OCI-LY1 (cell line): ENCODE results near the gene PEX12.

Experiments used
- H2AFZ ChIP-seq: fragments of 200-600 bp; sonication (generic), shearing (Covaris generic); 2 replicates; pipeline ENCODE4 v1.6.0; 2014; ENCODE audit warnings: antibody characterized with exemption, mild to moderate bottlenecking, low read length
- H3F3A ChIP-seq: fragments of 200-600 bp; sonication (generic), shearing (Covaris generic); 2 replicates; pipeline ENCODE4 v1.6.0; 2014; ENCODE audit warnings: mild to moderate bottlenecking, antibody characterized with exemption, low read length, moderate library complexity; ENCODE audit not compliant: insufficient read depth
- H3K27ac ChIP-seq: fragments of 200-600 bp; sonication (generic); 2 replicates; pipeline ENCODE4 v1.5.1; 2014; ENCODE audit warnings: low read length, mixed run types, mild to moderate bottlenecking, low read depth; ENCODE audit not compliant: poor library complexity, severe bottlenecking
- H3K27me3 ChIP-seq: fragments of 200-600 bp; sonication (generic); 2 replicates; pipeline ENCODE4 v1.6.0; 2014; ENCODE audit warnings: antibody characterized with exemption, mild to moderate bottlenecking, low read length, moderate library complexity; ENCODE audit not compliant: insufficient read depth
- H3K36me3 ChIP-seq: fragments of 200-600 bp; sonication (generic); 2 replicates; pipeline ENCODE4 v1.6.1; 2014; ENCODE audit warnings: mild to moderate bottlenecking, antibody characterized with exemption, low read length, moderate library complexity, mixed read lengths; ENCODE audit not compliant: insufficient read depth
- H3K4me1 ChIP-seq: fragments of 200-600 bp; sonication (generic); 2 replicates; pipeline ENCODE4 v1.5.1; 2014; ENCODE audit warnings: mild to moderate bottlenecking, low read length, moderate library complexity; ENCODE audit not compliant: insufficient read depth, severe bottlenecking
- H3K4me2 ChIP-seq: fragments of 200-600 bp; sonication (generic), shearing (Covaris generic); 2 replicates; pipeline ENCODE4 v1.6.1; 2014; ENCODE audit warnings: low read length
- H3K4me3 ChIP-seq: fragments of 200-600 bp; sonication (generic); 2 replicates; pipeline ENCODE4 v1.5.1; 2014; ENCODE audit warnings: low read length, low read depth, mild to moderate bottlenecking, mixed read lengths; ENCODE audit not compliant: poor library complexity, severe bottlenecking
- H3K79me2 ChIP-seq: fragments of 200-600 bp; shearing (Covaris generic); 2 replicates; pipeline ENCODE4 v1.6.1; 2016; ENCODE audit warnings: mixed run types, low read length, mixed read lengths; ENCODE audit not compliant: insufficient read depth
- H3K9ac ChIP-seq: fragments of 200-600 bp; sonication (generic), shearing (Covaris generic); 2 replicates; pipeline ENCODE4 v1.6.1; 2014; ENCODE audit warnings: mild to moderate bottlenecking, low read length, mixed read lengths
- H3K9me2 ChIP-seq: fragments of 200-600 bp; sonication (generic), shearing (Covaris generic); 2 replicates; pipeline ENCODE4 v1.6.1; 2014; ENCODE audit warnings: low read depth, mild to moderate bottlenecking, low read length, mixed read lengths
- H3K9me3 ChIP-seq: fragments of 200-600 bp; shearing (Covaris generic); 2 replicates; pipeline ENCODE4 v1.6.1; 2014; ENCODE audit warnings: low read length, mixed read lengths
- H4K20me1 ChIP-seq: fragments of 200-600 bp; sonication (generic), shearing (Covaris generic); 2 replicates; pipeline ENCODE4 v1.6.0; 2016; ENCODE audit warnings: mild to moderate bottlenecking, low read length; ENCODE audit not compliant: insufficient read depth
- EZH2 ChIP-seq: fragments of 200-600 bp; sonication (generic), shearing (Covaris generic); IDR thresholded peaks from 2 replicates; pipeline ENCODE4 v1.8.0; 2017; ENCODE audit warnings: borderline replicate concordance, mixed run types, mild to moderate bottlenecking, antibody characterized with exemption, low read length, moderate library complexity, mixed read lengths
- TF ChIP-seq, protein P1 (sequence below): fragments of 200-600 bp; sonication (generic), shearing (Covaris generic); IDR thresholded peaks from 2 replicates; pipeline ENCODE4 v1.5.1; 2017; ENCODE audit warnings: mild to moderate bottlenecking, antibody characterized with exemption, low read length, moderate library complexity, mixed read lengths

PEX12 gene

DNA sequence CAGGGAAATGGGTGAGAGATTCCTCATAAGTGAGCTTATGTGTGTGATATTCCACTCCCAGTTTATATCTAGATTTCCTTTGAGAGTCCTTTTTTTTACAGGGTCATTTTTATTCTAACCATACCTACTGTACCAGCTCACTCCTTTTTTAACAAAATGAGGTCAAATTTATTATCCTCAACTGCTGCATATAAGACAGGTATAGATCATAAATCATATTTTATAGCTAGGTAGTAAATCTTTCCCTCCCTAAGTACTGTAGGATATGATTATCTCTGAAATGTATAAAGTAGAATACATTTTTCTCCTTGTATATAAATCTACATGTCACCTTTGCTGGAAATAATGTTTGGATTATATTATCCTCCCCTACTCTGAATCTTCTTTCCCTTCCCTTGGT lies 40.3 kb upstream of the PEX12 start:
- no peaks in the 10 kb centered on the region for H3K79me2 ChIP-seq
- no peak overlapping the region for H2AFZ ChIP-seq
- H3F3A ChIP-seq, result no peaks in the 10 kb centered on the region

DNA sequence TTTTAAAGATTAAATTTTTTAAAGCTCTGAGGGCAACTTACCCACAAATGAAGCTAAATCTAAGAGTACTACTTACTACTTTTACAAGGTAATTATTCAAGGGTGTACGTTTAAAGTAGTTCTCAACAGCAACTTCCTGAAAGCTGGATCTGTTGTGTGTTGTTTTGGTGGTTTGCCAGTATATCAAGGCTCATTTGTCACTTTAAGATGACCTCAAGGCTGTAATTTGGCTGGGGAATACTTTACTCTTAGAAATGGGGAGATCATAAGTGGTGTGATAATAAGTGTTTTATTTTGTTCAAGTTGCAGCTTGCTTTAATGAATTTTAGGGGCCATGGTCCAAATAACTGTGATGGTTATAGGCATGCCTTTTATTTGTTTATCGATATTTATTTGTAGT lies 39.1 kb upstream of the PEX12 start:
- TF ChIP-seq, protein P1, sequence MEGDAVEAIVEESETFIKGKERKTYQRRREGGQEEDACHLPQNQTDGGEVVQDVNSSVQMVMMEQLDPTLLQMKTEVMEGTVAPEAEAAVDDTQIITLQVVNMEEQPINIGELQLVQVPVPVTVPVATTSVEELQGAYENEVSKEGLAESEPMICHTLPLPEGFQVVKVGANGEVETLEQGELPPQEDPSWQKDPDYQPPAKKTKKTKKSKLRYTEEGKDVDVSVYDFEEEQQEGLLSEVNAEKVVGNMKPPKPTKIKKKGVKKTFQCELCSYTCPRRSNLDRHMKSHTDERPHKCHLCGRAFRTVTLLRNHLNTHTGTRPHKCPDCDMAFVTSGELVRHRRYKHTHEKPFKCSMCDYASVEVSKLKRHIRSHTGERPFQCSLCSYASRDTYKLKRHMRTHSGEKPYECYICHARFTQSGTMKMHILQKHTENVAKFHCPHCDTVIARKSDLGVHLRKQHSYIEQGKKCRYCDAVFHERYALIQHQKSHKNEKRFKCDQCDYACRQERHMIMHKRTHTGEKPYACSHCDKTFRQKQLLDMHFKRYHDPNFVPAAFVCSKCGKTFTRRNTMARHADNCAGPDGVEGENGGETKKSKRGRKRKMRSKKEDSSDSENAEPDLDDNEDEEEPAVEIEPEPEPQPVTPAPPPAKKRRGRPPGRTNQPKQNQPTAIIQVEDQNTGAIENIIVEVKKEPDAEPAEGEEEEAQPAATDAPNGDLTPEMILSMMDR, result no peak
- TF ChIP-seq EZH2, result no peak

More for the DNA sequence above, 40.3 kb upstream of the PEX12 start:
- H3K27me3 ChIP-seq, result no peaks in the 10 kb centered on the region
- H3K9ac ChIP-seq, result no peak overlapping the region
- H3K4me1 ChIP-seq, result no peaks in the 10 kb centered on the region
- no peaks in the 10 kb centered on the region for H3K9me2 ChIP-seq
- no peak for TF ChIP-seq EZH2
- TF ChIP-seq, protein P1, result no peak
- H3K4me2 ChIP-seq, result no peak overlapping the region
- H3K27ac ChIP-seq, result no peak overlapping the region
- H3K4me3 ChIP-seq, result no peak overlapping the region
- H3K9me3 ChIP-seq, result no peaks in the 10 kb centered on the region
- H4K20me1 ChIP-seq, result no peaks in the 10 kb centered on the region
- H3K36me3 ChIP-seq, result no peaks in the 10 kb centered on the region; the same call in 1 of the 2 replicates

DNA sequence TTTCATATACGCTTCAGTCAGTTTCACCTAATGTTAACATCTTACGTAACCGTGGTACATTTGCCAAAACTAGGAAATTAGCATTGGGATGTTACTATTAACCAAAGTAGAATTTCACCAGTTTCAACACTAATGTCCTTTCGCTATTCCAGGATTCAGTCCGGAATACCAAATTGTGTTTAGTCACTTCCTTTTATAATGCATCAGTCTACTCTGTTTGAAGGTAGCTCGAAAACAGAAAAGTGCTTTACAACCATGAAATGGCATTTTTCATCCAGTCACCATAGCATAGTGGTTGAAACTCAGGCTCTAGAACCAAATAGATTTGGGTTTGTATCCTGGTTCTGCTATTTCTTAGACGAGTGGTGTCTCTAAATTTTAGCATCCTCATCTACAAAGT lies 38.2 kb upstream of the PEX12 start:
- Histone ChIP-seq H2AFZ (no peak overlapping the region), H4K20me1 (no peaks in the 10 kb centered on the region), H3K79me2 (no peaks in the 10 kb centered on the region), H3K27me3 (no peaks in the 10 kb centered on the region), H3K9me2 (no peaks in the 10 kb centered on the region), H3K4me3 (no peak overlapping the region), H3K4me1 (no peaks in the 10 kb centered on the region), H3K36me3 (no peaks in the 10 kb centered on the region; the same call in 1 of the 2 replicates), H3K9me3 (no peaks in the 10 kb centered on the region), H3K27ac (no peak overlapping the region), H3K9ac (no peak overlapping the region), H3K4me2 (no peak overlapping the region), H3F3A (no peaks in the 10 kb centered on the region)
- TF ChIP-seq, protein P1, result no peak
- no peak for TF ChIP-seq EZH2

More for the DNA sequence above, 39.1 kb upstream of the PEX12 start:
- no peak overlapping the region for H3K9ac ChIP-seq
- H3F3A ChIP-seq, result no peaks in the 10 kb centered on the region
- no peaks in the 10 kb centered on the region for H3K4me1 ChIP-seq
- no peaks in the 10 kb centered on the region; the same call in 1 of the 2 replicates for H3K36me3 ChIP-seq
- no peak overlapping the region for H3K27ac ChIP-seq
- no peaks in the 10 kb centered on the region for H3K9me2 ChIP-seq
- no peaks in the 10 kb centered on the region for H4K20me1 ChIP-seq
- H2AFZ ChIP-seq, result no peak overlapping the region
- no peak overlapping the region for H3K4me2 ChIP-seq
- H3K9me3 ChIP-seq, result no peaks in the 10 kb centered on the region
- H3K79me2 ChIP-seq, result no peaks in the 10 kb centered on the region
- H3K4me3 ChIP-seq, result no peak overlapping the region
- H3K27me3 ChIP-seq, result no peaks in the 10 kb centered on the region
